ENCODE measurements around the gene MPDZ. TPM values are rescaled to one million over a fixed set of nuclear protein-coding genes. Genes with fewer than 3 reads are reported as not detected.

The MPDZ gene
- total RNA-seq, 1 experiment from 2014 or later, result 46.7 TPM

DNA sequence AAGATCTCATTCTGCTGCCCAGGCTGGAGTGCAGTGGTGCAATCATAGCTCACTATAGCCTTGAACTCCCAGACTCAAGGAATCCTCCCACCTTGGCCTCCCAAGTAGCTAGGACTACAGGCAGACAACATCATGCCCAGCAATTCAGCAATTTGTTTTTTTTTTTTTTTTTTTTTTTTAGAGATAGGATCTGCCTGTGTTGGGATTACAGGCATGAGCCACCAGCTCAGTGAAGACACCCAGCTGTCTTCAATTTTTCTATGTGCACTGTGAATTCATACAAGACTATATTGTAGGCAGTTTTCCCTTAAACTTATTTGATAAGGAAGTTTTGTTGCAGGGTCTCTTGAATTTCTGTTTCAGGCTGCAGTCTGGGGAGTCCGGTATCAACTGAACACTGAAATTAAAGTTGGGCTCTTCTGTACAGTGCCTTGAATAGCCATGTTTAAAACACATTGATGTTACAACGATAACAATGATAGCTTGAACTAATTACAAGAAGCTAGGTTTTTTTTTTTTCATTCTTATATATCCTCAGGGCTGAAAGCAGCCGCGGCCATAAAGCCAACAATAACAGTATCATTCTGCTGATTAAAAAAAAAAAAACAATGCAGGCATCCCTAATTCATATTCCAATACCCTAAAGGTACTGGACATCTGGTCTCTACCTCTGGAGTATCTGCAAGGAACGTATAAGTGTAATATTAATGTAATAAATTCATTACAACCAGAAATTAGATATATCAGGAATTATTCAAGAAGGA, 63.5 kb downstream of the MPDZ start:
- no peak overlapping the region for H3K14ac ChIP-seq (ENCODE audit: insufficient read depth, low read length)
- H4K91ac ChIP-seq (ENCODE audit: insufficient read length, low read depth, low read length), result no peak overlapping the region
- H3K27me3 Mint-ChIP-seq (ENCODE audit: low read depth), result no peaks in the 10 kb centered on the region
- no peak overlapping the region for H4K8ac ChIP-seq (replicated peaks; ENCODE audit: insufficient read length, low read depth, low read length)
- no peak for DNase-seq
- no peak overlapping the region for H3K23ac ChIP-seq (ENCODE audit: insufficient read length, low read depth, low read length)
- H3K9ac ChIP-seq (ENCODE audit: extremely low read depth, insufficient read length, low read length), result no peak overlapping the region
- H3K9me3 Mint-ChIP-seq, result no peaks in the 10 kb centered on the region; a peak in 1 of 5 replicates
- no peak overlapping the region for H2AK5ac ChIP-seq (ENCODE audit: insufficient read length, low read length)
- no peak overlapping the region for H3K4me2 ChIP-seq (ENCODE audit: insufficient read depth, insufficient read length, low read length)
- no peak overlapping the region for H3K56ac ChIP-seq (ENCODE audit: insufficient read length, low read depth, low read length)
- H3K4me1 Mint-ChIP-seq, result no peaks in the 10 kb centered on the region
- no peak overlapping the region for H3K4me3 Mint-ChIP-seq
- H2BK20ac ChIP-seq (ENCODE audit: low read depth, low read length, poor library complexity, severe bottlenecking), result no peak overlapping the region
- H3K4me1 ChIP-seq (ENCODE audit: insufficient read depth, low read length), result no peaks in the 10 kb centered on the region
- no peaks in the 10 kb centered on the region for H3K9me3 ChIP-seq (ENCODE audit: control insufficient read depth, low read depth, low read length)
- H2BK5ac ChIP-seq (ENCODE audit: insufficient read length, low read length), result no peak overlapping the region
- TF ChIP-seq, protein P1, sequence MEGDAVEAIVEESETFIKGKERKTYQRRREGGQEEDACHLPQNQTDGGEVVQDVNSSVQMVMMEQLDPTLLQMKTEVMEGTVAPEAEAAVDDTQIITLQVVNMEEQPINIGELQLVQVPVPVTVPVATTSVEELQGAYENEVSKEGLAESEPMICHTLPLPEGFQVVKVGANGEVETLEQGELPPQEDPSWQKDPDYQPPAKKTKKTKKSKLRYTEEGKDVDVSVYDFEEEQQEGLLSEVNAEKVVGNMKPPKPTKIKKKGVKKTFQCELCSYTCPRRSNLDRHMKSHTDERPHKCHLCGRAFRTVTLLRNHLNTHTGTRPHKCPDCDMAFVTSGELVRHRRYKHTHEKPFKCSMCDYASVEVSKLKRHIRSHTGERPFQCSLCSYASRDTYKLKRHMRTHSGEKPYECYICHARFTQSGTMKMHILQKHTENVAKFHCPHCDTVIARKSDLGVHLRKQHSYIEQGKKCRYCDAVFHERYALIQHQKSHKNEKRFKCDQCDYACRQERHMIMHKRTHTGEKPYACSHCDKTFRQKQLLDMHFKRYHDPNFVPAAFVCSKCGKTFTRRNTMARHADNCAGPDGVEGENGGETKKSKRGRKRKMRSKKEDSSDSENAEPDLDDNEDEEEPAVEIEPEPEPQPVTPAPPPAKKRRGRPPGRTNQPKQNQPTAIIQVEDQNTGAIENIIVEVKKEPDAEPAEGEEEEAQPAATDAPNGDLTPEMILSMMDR (conservative IDR thresholded peaks at IDR 0.05), result no peak
- H3K27ac Mint-ChIP-seq, result no peak overlapping the region
- H3K79me1 ChIP-seq (ENCODE audit: insufficient read depth, low read depth, low read length, poor library complexity, severe bottlenecking), result no peaks in the 10 kb centered on the region
- no peak overlapping the region for H3K27ac ChIP-seq (ENCODE audit: insufficient read length, low read depth, low read length)
- peaks cover 10 to 44% (median 29%) of the 10 kb centered on the region in 3 experiments for H3K36me3 Mint-ChIP-seq (ENCODE audit: insufficient read depth in 1 of 3, low read depth in 3 of 3)
- no peaks in the 10 kb centered on the region for H3K79me2 ChIP-seq (ENCODE audit: insufficient read depth, low read length)
- H3K4ac ChIP-seq (ENCODE audit: low read depth, low read length), result no peak overlapping the region
- no peak overlapping the region for H2AFZ ChIP-seq (ENCODE audit: low read length)
- H2BK12ac ChIP-seq (ENCODE audit: insufficient read length, low read depth, low read length), result no peak overlapping the region
- no CpG with 5 or more reads among the region's 5 CpGs for WGBS (ENCODE audit: extremely low coverage, insufficient read length, low lambda C conversion rate)
- H4K5ac ChIP-seq (ENCODE audit: insufficient read length, low read depth, low read length), result no peak overlapping the region
- no peaks in the 10 kb centered on the region for H3K27me3 ChIP-seq (ENCODE audit: insufficient read depth, low read length)
- H2BK15ac ChIP-seq (ENCODE audit: low read depth, low read length), result no peak overlapping the region
- H3T11ph ChIP-seq (ENCODE audit: low read length), result no peak overlapping the region
- no peaks in the 10 kb centered on the region for H4K20me1 ChIP-seq (ENCODE audit: control insufficient read depth, insufficient read depth, insufficient read length)
- H3K23me2 ChIP-seq (ENCODE audit: insufficient read length, low read depth, low read length, poor library complexity, severe bottlenecking), result no peaks in the 10 kb centered on the region
- H2BK120ac ChIP-seq (ENCODE audit: low read depth, low read length, poor library complexity, severe bottlenecking), result no peak overlapping the region
- no peak overlapping the region for H3K18ac ChIP-seq (ENCODE audit: insufficient read length, low read depth, low read length)
